Spleen (tissue), 7 donors: Measurements from ENCODE around the gene TXNDC15.

ENCODE experiments used
- CTCF ChIP-seq, 11 experiments: fragments of 200-600 bp in 7 of 11; fragments of 450-650 bp in 4 of 11; sonication (generic) in 4 of 11; IDR thresholded peaks in 8 of 11; conservative IDR thresholded peaks in 3 of 11; 1 replicate in 7 of 11; 2 replicates in 4 of 11; pipeline versions ENCODE4 v1.4.0 to v1.8.0; 2016 to 2021; ENCODE audit warnings: antibody characterized with exemption in 11 of 11, inconsistent platforms in 4 of 11, mild to moderate bottlenecking in 1 of 11
- POLR2AphosphoS5 ChIP-seq, 3 donors: sonication (generic); formaldehyde crosslinking; IDR thresholded peaks; one replicate each; pipeline ENCODE4 v1.5.1; 2017; ENCODE audit warnings: antibody characterized with exemption in 3 of 3
- donor health status: DM: no; HTN: no; CAD: no; lungs with moderate emphysema.
- donor health status: DM: no; HTN: no; CAD: no.
- donor health status: DM: no; HTN: no; CAD: no.

- no peak for TF ChIP-seq CTCF (IDR thresholded peaks at IDR 0.05 in 8 of 11, conservative IDR thresholded peaks at IDR 0.05 in 3 of 11)
- no peak for TF ChIP-seq POLR2AphosphoS5 (IDR thresholded peaks at IDR 0.05)
Observed at GRCh38 chr5:134948911-134949310, 74.7 kb downstream of the TXNDC15 start.
